ENCODE results near the gene ZNF213.

The ZNF213 gene

DNA sequence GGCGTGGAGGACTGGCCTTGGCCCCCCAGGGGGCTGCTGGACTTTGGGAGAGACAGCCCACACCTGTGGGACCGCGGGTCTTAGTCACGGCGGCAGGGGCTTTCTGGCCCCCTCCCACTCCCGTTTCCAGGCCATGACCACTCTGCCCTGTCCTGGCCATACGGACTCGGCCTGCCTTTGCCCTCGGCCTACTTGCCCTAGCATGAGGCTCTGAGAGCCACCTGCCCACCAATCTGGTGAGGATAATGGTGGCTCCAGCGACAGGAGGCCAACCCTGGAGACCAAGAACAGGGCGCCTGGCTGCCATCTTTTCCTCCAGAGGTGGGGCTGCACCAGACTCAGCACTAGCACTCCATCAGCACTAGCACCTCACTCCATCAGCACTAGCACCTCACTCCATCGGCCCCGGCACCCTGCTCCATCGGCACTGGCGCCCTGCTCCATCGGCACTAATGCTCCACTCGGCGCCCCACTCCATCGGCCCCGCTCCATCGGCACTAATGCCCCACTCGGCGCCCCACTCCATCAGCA, 7.0 kb downstream of the ZNF213 start:
- ChIA-PET CTCF (no interaction called here), POLR2A (interaction anchor here (1.0 to 1.9 kb wide), 2 partner anchors 8 to 29 kb away, joined by 4 to 9 read pairs; partner anchors contain the start of gene ZNF205)
- no peak for DNase-seq (ENCODE audit: extremely low spot score)
- TF ChIP-seq L3MBTL2 (conservative IDR thresholded peaks at IDR 0.05) (no peak), HDGF (IDR thresholded peaks at IDR 0.05; ENCODE audit: borderline replicate concordance) (no peak), ARNT (IDR thresholded peaks at IDR 0.05) (no peak), ELF4 (IDR thresholded peaks at IDR 0.05) (no peak), SUZ12 (IDR thresholded peaks at IDR 0.05) (no peak), CTBP1 (IDR thresholded peaks at IDR 0.05; ENCODE audit: borderline replicate concordance) (no peak), FOXK2 (IDR thresholded peaks at IDR 0.05) (no peak), NFRKB (IDR thresholded peaks at IDR 0.05) (no peak), TARDBP (IDR thresholded peaks at IDR 0.05) (no peak), FOXA1 (IDR thresholded peaks at IDR 0.05) (no peak), LEF1 (IDR thresholded peaks at IDR 0.05; ENCODE audit: borderline replicate concordance) (no peak), FOXM1 (IDR thresholded peaks at IDR 0.05; ENCODE audit: borderline replicate concordance) (no peak), SP1 (IDR thresholded peaks at IDR 0.05) (no peak), ZNF384 (IDR thresholded peaks at IDR 0.05) (no peak), BHLHE40 (IDR thresholded peaks at IDR 0.05; ENCODE audit: borderline replicate concordance) (no peak)
- TF ChIP-seq, protein P1, sequence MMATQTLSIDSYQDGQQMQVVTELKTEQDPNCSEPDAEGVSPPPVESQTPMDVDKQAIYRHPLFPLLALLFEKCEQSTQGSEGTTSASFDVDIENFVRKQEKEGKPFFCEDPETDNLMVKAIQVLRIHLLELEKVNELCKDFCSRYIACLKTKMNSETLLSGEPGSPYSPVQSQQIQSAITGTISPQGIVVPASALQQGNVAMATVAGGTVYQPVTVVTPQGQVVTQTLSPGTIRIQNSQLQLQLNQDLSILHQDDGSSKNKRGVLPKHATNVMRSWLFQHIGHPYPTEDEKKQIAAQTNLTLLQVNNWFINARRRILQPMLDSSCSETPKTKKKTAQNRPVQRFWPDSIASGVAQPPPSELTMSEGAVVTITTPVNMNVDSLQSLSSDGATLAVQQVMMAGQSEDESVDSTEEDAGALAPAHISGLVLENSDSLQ (IDR thresholded peaks at IDR 0.05): no peak

DNA sequence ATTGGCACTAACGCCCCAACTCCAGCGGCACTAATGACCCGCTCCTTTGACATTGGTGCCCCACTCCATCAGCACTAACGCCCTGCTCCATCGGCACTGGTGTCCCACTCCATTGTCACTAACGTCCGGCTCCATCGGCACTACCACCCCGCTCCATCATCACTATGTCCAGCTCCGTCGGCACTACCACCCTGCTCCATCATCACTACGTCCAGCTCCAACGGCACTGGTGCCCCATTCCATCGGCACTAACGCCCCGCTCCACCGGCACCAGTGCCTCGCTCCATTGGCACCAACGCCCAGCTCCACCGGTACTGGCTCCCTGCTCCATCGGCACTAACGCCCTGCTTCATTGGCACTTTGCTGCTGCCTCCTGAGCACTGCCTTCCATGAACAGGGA, 7.5 kb downstream of the ZNF213 start:
- DNase-seq (ENCODE audit: extremely low spot score): no peak
- TF ChIP-seq FOXA1 (IDR thresholded peaks at IDR 0.05): no peak
- TF ChIP-seq L3MBTL2 (conservative IDR thresholded peaks at IDR 0.05): no peak
- ChIA-PET CTCF (no interaction called here), POLR2A (interaction anchor here (1.0 kb wide), 1 partner anchor 30 kb away, joined by 4 read pairs; the partner anchor contains the start of gene ZNF205)

GRCh38 chr16:3142770-3143169, 7.9 kb downstream of the ZNF213 start:
- TF ChIP-seq HDGF (IDR thresholded peaks at IDR 0.05; ENCODE audit: borderline replicate concordance): no peak
- no peak for TF ChIP-seq FOXM1 (IDR thresholded peaks at IDR 0.05; ENCODE audit: borderline replicate concordance)
- no peak for TF ChIP-seq BHLHE40 (IDR thresholded peaks at IDR 0.05; ENCODE audit: borderline replicate concordance)
- ChIA-PET CTCF (no interaction called here), POLR2A (interaction anchor here (1.0 to 3.3 kb wide), 2 partner anchors 8 to 30 kb away, joined by 4 to 27 read pairs; partner anchors contain the start of genes ZNF205 and ZNF213)
- DNase-seq (ENCODE audit: extremely low spot score): no peak

DNA sequence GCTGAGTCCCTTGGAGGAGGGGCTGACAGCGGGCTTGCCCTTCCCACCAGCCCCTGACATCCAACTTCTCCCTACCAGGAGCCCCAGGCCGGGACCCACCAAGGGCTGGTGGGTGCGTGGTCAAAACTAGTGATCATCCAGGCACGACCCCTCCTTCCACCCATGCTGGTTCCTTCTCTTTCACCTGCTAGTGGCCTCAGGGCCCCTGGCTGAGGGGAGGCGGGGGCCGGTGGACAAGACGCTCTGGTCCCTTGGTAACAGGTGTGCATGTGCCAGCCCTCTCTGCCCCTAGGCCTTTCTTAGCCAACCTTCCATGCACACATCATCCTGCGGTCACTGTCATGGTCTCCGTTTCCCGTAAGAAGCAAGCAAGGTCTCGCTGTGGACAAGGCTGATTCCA, 8.4 kb downstream of the ZNF213 start:
- ChIA-PET CTCF (no interaction called here), POLR2A (interaction anchor here (0.8 to 3.3 kb wide), 4 partner anchors 8 to 84 kb away, joined by 3 to 27 read pairs (median 4); partner anchors contain the start of gene ZNF213)
- no peak for DNase-seq (ENCODE audit: extremely low spot score)
- TF ChIP-seq, protein P1 (IDR thresholded peaks at IDR 0.05): no peak
- no peak for TF ChIP-seq FOXA1 (IDR thresholded peaks at IDR 0.05)
- no peak for TF ChIP-seq ELF4 (IDR thresholded peaks at IDR 0.05)
- TF ChIP-seq HDGF (IDR thresholded peaks at IDR 0.05; ENCODE audit: borderline replicate concordance): no peak
- no peak for TF ChIP-seq L3MBTL2 (conservative IDR thresholded peaks at IDR 0.05)
- TF ChIP-seq LEF1 (IDR thresholded peaks at IDR 0.05; ENCODE audit: borderline replicate concordance): no peak
- no peak for TF ChIP-seq NFRKB (IDR thresholded peaks at IDR 0.05)
- no peak for TF ChIP-seq SP1 (IDR thresholded peaks at IDR 0.05)
- no peak for TF ChIP-seq BHLHE40 (IDR thresholded peaks at IDR 0.05; ENCODE audit: borderline replicate concordance)
- no peak for TF ChIP-seq ZNF384 (IDR thresholded peaks at IDR 0.05)
- no peak for TF ChIP-seq FOXK2 (IDR thresholded peaks at IDR 0.05)
- no peak for TF ChIP-seq ARNT (IDR thresholded peaks at IDR 0.05)
- TF ChIP-seq TARDBP (IDR thresholded peaks at IDR 0.05): no peak
- no peak for TF ChIP-seq CTBP1 (IDR thresholded peaks at IDR 0.05; ENCODE audit: borderline replicate concordance)
- no peak for TF ChIP-seq SUZ12 (IDR thresholded peaks at IDR 0.05)
- TF ChIP-seq FOXM1 (IDR thresholded peaks at IDR 0.05; ENCODE audit: borderline replicate concordance): no peak

GRCh38 chr16:3143598-3144320, 8.9 kb downstream of the ZNF213 start:
- POLR2A ChIA-PET: interaction anchor here (0.8 to 3.3 kb wide), 4 partner anchors 9 to 85 kb away, joined by 3 to 27 read pairs (median 4); partner anchors contain the start of gene ZNF213
- TF ChIP-seq, protein P1 (IDR thresholded peaks at IDR 0.05): no peak
- TF ChIP-seq SUZ12 (IDR thresholded peaks at IDR 0.05) (no peak), SP1 (IDR thresholded peaks at IDR 0.05) (no peak), FOXK2 (IDR thresholded peaks at IDR 0.05) (no peak), ELF4 (IDR thresholded peaks at IDR 0.05) (no peak), NFRKB (IDR thresholded peaks at IDR 0.05) (no peak), ZNF384 (IDR thresholded peaks at IDR 0.05) (no peak), LEF1 (IDR thresholded peaks at IDR 0.05; ENCODE audit: borderline replicate concordance) (no peak), TARDBP (IDR thresholded peaks at IDR 0.05) (no peak), BHLHE40 (IDR thresholded peaks at IDR 0.05; ENCODE audit: borderline replicate concordance) (no peak), FOXA1 (IDR thresholded peaks at IDR 0.05) (no peak), L3MBTL2 (conservative IDR thresholded peaks at IDR 0.05) (no peak), ARNT (IDR thresholded peaks at IDR 0.05) (no peak), CTBP1 (IDR thresholded peaks at IDR 0.05; ENCODE audit: borderline replicate concordance) (no peak), FOXM1 (IDR thresholded peaks at IDR 0.05; ENCODE audit: borderline replicate concordance) (no peak), HDGF (IDR thresholded peaks at IDR 0.05; ENCODE audit: borderline replicate concordance) (no peak)
- CTCF ChIA-PET: no interaction called here
- no peak for DNase-seq (ENCODE audit: extremely low spot score)

Data from HEK293T (cell line).